HepG2 (cell line): ENCODE data around the gene PSMC5. TPM values are rescaled to one million over a fixed set of nuclear protein-coding genes. Genes with fewer than 3 reads are reported as not detected.
A peak's percentile ranks its signal among the peaks of the same experiment; 100 is the strongest.

Source experiments
- AGO1 ChIP-seq: fragments of 200-400 bp; formaldehyde crosslinking; IDR thresholded peaks from 2 replicates; pipeline ENCODE4 v1.6.1; 2017; ENCODE audit warnings: mild to moderate bottlenecking, low read depth, low read length, moderate library complexity; ENCODE audit not compliant: poor library complexity, severe bottlenecking
- BCL3 ChIP-seq: sonication (generic); formaldehyde crosslinking; IDR thresholded peaks from 2 replicates; pipeline ENCODE4 v1.5.1; 2020; ENCODE audit warnings: mild to moderate bottlenecking, missing genetic modification reagents, moderate library complexity
- BHLHE40 ChIP-seq: IDR thresholded peaks from 2 replicates; pipeline ENCODE4 v1.6.1; 2011; ENCODE audit warnings: low read length, improper control_type of control experiment
- CBX2 ChIP-seq, 2 experiments: fragments of 200-600 bp in 1 of 2; sonication (generic); formaldehyde crosslinking in 1 of 2; IDR thresholded peaks; 2 replicates each; pipeline versions ENCODE4 v1.7.0 to v1.8.1; 2018 to 2022; ENCODE audit warnings: low read depth in 2 of 2, low read length in 1 of 2, mild to moderate bottlenecking in 1 of 2, missing genetic modification reagents in 1 of 2
- DPF2 ChIP-seq: sonication (generic); formaldehyde crosslinking; IDR thresholded peaks from 2 replicates; pipeline ENCODE4 v1.4.0; 2020; ENCODE audit warnings: mild to moderate bottlenecking, low read depth, missing genetic modification reagents, borderline replicate concordance
- DZIP1 ChIP-seq: sonication (generic); formaldehyde crosslinking; IDR thresholded peaks from 2 replicates; pipeline ENCODE4 v1.5.0; 2020; ENCODE audit warnings: mild to moderate bottlenecking, missing genetic modification reagents
- EP300 ChIP-seq, 3 experiments: sonication (generic) in 1 of 3; formaldehyde crosslinking in 1 of 3; IDR thresholded peaks; 2 replicates each; pipeline versions ENCODE4 v1.5.1 to v1.6.1; 2011 to 2020; ENCODE audit warnings: low read depth in 2 of 3, low read length in 2 of 3, borderline replicate concordance in 1 of 3, improper control_type of control experiment in 1 of 3, mild to moderate bottlenecking in 1 of 3, missing genetic modification reagents in 1 of 3, moderate library complexity in 1 of 3
- FLYWCH1 ChIP-seq: sonication (generic); formaldehyde crosslinking; IDR thresholded peaks from 2 replicates; pipeline ENCODE4 v1.8.1; 2023; ENCODE audit warnings: mild to moderate bottlenecking, missing genetic modification reagents
- FOXP1 ChIP-seq, 2 experiments: fragments of 450-650 bp in 1 of 2; IDR thresholded peaks; 2 replicates each; pipeline ENCODE4 v1.6.1; 2017 to 2018; ENCODE audit warnings: antibody characterized with exemption in 1 of 2
- FUBP1 ChIP-seq: sonication (generic); formaldehyde crosslinking; IDR thresholded peaks from 2 replicates; pipeline ENCODE4 v1.5.1; 2020; ENCODE audit warnings: missing genetic modification reagents, mild to moderate bottlenecking, borderline replicate concordance
- GLI4 ChIP-seq: sonication (generic); formaldehyde crosslinking; IDR thresholded peaks from 2 replicates; pipeline ENCODE4 v1.5.1; 2020; ENCODE audit warnings: missing genetic modification reagents, mild to moderate bottlenecking, moderate library complexity, borderline replicate concordance
- MED1 ChIP-seq: sonication (generic); formaldehyde crosslinking; IDR thresholded peaks from 2 replicates; pipeline ENCODE4 v1.4.0; 2020; ENCODE audit warnings: missing genetic modification reagents
- NFE2L1 ChIP-seq: sonication (generic); formaldehyde crosslinking; IDR thresholded peaks from 2 replicates; pipeline ENCODE4 v1.4.0; 2020; ENCODE audit warnings: missing genetic modification reagents, mild to moderate bottlenecking, borderline replicate concordance
- PAF1 ChIP-seq: IDR thresholded peaks from 2 replicates; pipeline ENCODE4 v1.6.1; 2016; ENCODE audit warnings: missing genetic modification reagents, missing compliant biosample characterization
- RBFOX2 ChIP-seq: fragments of 200-400 bp; formaldehyde crosslinking; IDR thresholded peaks from 2 replicates; pipeline ENCODE4 v1.6.1; 2017; ENCODE audit warnings: low read depth, mild to moderate bottlenecking, low read length
- SATB2 ChIP-seq: sonication (generic); formaldehyde crosslinking; IDR thresholded peaks from 2 replicates; pipeline ENCODE4 v1.5.0; 2020; ENCODE audit warnings: missing genetic modification reagents
- TERF1 ChIP-seq: sonication (generic); formaldehyde crosslinking; IDR thresholded peaks from 2 replicates; pipeline ENCODE4 v1.8.0; 2022; ENCODE audit warnings: mild to moderate bottlenecking, missing genetic modification reagents, moderate library complexity
- ZFX ChIP-seq: sonication (generic); formaldehyde crosslinking; IDR thresholded peaks from 2 replicates; pipeline ENCODE4 v1.4.0; 2020; ENCODE audit warnings: mild to moderate bottlenecking, low read depth, missing genetic modification reagents, moderate library complexity
- ZNF121 ChIP-seq: sonication (generic); formaldehyde crosslinking; IDR thresholded peaks from 2 replicates; pipeline ENCODE4 v1.5.0; 2020; ENCODE audit warnings: mild to moderate bottlenecking, missing genetic modification reagents
- ZNF605 ChIP-seq: sonication (generic); formaldehyde crosslinking; IDR thresholded peaks from 2 replicates; pipeline ENCODE4 v1.8.0; 2022; ENCODE audit warnings: mild to moderate bottlenecking, missing genetic modification reagents
- ZNF670 ChIP-seq: sonication (generic); formaldehyde crosslinking; IDR thresholded peaks from 2 replicates; pipeline ENCODE4 v1.8.0; 2022; ENCODE audit warnings: mild to moderate bottlenecking, missing genetic modification reagents, borderline replicate concordance
- polyA plus RNA-seq, 8 experiments: library from polyadenylated mRNA; depleted of rRNA in 3 of 8; stranded (reverse) in 7 of 8; unstranded in 1 of 8; fragments of >200 nt; fragmentation: Illumina TruSeq in 4 of 8; extraction: Trizol in 4 of 8; gene quantifications; 2 replicates each; pipeline versions ENCODE4 v1.2.1 to v1.2.3, GENCODE V29; 2011 to 2016; ENCODE audit warnings: low read depth in 4 of 8, missing spikeins in 1 of 8, mixed read lengths in 1 of 8; ENCODE audit not compliant: insufficient read depth in 1 of 8
- total RNA-seq, 5 experiments: library from RNA; depleted of rRNA; stranded (reverse); fragments of >200 nt; fragmentation: Illumina TruSeq; extraction: Trizol; gene quantifications; 2 replicates each; pipeline ENCODE4 v1.2.3, GENCODE V29; 2016; ENCODE audit warnings: low read depth in 1 of 5

The PSMC5 gene
- total and polyA plus RNA-seq, 2 of the 13 experiments (the other 11 are each of a cell fraction or from before 2014, with no cell fraction given), result 35.3 to 128 TPM

- TF ChIP-seq DZIP1 (no peak), ZNF605 (no peak), MED1 (CRISPR knock-in tag) (no peak), BCL3 (CRISPR knock-in tag) (no peak), CBX2 (IDR thresholded peaks at IDR 0.05; ENCODE audit: low read depth, low read length) (no peak), CBX2 (CRISPR knock-in tag; IDR thresholded peaks at IDR 0.05; ENCODE audit: low read depth) (no peak), AGO1 (peak; percentile 25), ZFX (CRISPR knock-in tag) (no peak), RBFOX2 (peak; percentile 56), SATB2 (no peak), FUBP1 (CRISPR knock-in tag) (no peak), PAF1 (no peak), TERF1 (no peak), DPF2 (CRISPR knock-in tag) (no peak), ZNF121 (CRISPR knock-in tag) (no peak), ZNF670 (CRISPR knock-in tag) (no peak), FLYWCH1 (CRISPR knock-in tag) (no peak), EP300 (IDR thresholded peaks at IDR 0.05; ENCODE audit: low read depth in 2 of 2, low read length in 2 of 2) (no peak), EP300 (CRISPR knock-in tag; IDR thresholded peaks at IDR 0.05; ENCODE audit: borderline replicate concordance) (no peak), NFE2L1 (CRISPR knock-in tag) (no peak), GLI4 (CRISPR knock-in tag) (no peak), FOXP1 (IDR thresholded peaks at IDR 0.05) (no peak), FOXP1 (CRISPR knock-in tag; IDR thresholded peaks at IDR 0.05) (no peak), BHLHE40 (no peak)
Observed at GRCh38 chr17:63830904-63831491, 3.8 kb downstream of the PSMC5 start (continued).
